Pancreas (tissue), 10 donors: ENCODE measurements around the gene TCF15. TPM values are rescaled to one million over a fixed set of nuclear protein-coding genes. Genes with fewer than 3 reads are reported as not detected.

ENCODE experiments used
- ATAC-seq, 4 donors: fragments of 200-7000 bp; cut with Tn5 transposase; one replicate each; pipeline versions ENCODE4 v1.8.0 to v1.9.1; 2020; ENCODE audit warnings: mild to moderate bottlenecking in 4 of 4, moderate library complexity in 4 of 4
- DNase-seq, 6 donors: peaks; one replicate each; pipeline ENCODE4 v3.0.0-alpha.2; 2020
- FAIRE-seq: peaks from 2 replicates; lab custom pipeline; 2012; peaks lifted over from hg19 to GRCh38; lab: Jason Lieb, UNC
- H3K27ac ChIP-seq, 4 donors: fragments of 200-600 bp; sonication (generic); 1 replicate in 3 of 4; 2 replicates in 1 of 4; pipeline versions ENCODE4 v1.5.0 to v1.8.0; 2020
- H3K27me3 ChIP-seq, 4 donors: fragments of 200-600 bp; one replicate each; pipeline ENCODE4 v1.8.0; 2021
- H3K36me3 ChIP-seq, 3 donors: fragments of 200-600 bp; sonication (generic) in 1 of 3; one replicate each; pipeline versions ENCODE4 v1.5.0 to v1.8.0; 2020 to 2021
- H3K4me1 ChIP-seq, 3 donors: fragments of 200-600 bp; one replicate each; pipeline ENCODE4 v1.8.0; 2021
- H3K4me3 ChIP-seq, 4 donors: fragments of 200-600 bp; sonication (generic) in 2 of 4; one replicate each; pipeline versions ENCODE4 v1.5.0 to v1.8.0; 2020 to 2021
- H3K9me3 ChIP-seq, 4 donors: fragments of 200-600 bp; one replicate each; pipeline ENCODE4 v1.8.0; 2021
- WGBS, 2 donors: extraction: QIAGEN DNeasy Blood & Tissue Kit; methylation state at CpG; one replicate each; pipeline ENCODE4 v1.1.7; 2013; 5-methylcytosine and 5-hydroxymethylcytosine counted together
- intact Hi-C, 3 donors: fragments of 100-400 bp; cut with DNase I; formaldehyde crosslinking; loops; one replicate each; pipeline versions ENCODE4 v1.11.1 to v1.14.2; 2022
- polyA plus RNA-seq, 2 donors: library from polyadenylated mRNA; stranded (reverse); fragments of 200-250 nt; gene quantifications; one replicate each; pipeline ENCODE4 v1.2.3, GENCODE V29; 2013
- total RNA-seq, 6 donors: library from RNA; stranded (reverse); fragmentation: NEBNext Ultra II Directional in 4 of 6; extraction: Animal tissue kit (Norgen Biotek cat#: 25700) in 4 of 6; gene quantifications; one replicate each; pipeline versions ENCODE4 v1.2.1 to v1.2.4, GENCODE V29; 2021 to 2023
- TF ChIP-seq, protein P1 (sequence below), 4 donors: fragments of 200-600 bp; sonication (generic) in 3 of 4; IDR thresholded peaks; one replicate each; pipeline versions ENCODE4 v1.5.0 to v1.8.0; 2021; ENCODE audit warnings: antibody characterized with exemption in 4 of 4
- donor health status: healthy with polysubstance abuse.
- donor health status: DM: no; HTN: no; CAD: no; lungs with moderate emphysema.
- donor health status: DM: no; HTN: no; CAD: no.
- donor health status: control.
- donor health status: control.
- donor health status: Bipolar disorder and iron deficiency.
- donor health status: DM: yes; HTN: yes; CAD: no.
- donor health status: DM: no; HTN: no; CAD: no.
- donor health status: DM: no; HTN: no; CAD: no.
- donor health status: DM: yes; HTN: yes; CAD: no.

Gene TCF15
- total and polyA plus RNA-seq, 8 donors, result 0.16 to 0.80 (median 0.20) TPM; not detected in 1

DNA sequence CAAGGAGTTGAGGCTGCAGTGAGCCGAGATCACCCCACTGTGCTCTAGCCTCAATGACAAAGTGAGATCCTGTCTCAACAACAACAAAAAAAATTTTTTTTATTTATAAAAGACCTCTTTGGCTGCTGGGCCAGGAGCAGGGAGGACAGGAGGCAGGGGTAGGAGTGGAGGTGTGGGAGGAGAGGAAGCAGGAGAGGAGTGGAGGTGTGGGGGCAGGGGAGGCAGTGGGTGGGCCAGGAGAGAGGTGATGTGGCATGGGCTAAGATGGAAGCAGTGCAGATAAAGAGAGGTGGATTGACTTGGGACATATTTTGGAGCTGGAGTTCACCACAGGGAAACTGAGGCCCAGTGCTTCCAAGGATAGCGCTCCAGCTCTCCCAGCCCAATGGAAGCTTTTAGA is 53.1 kb downstream of the TCF15 start:
- TF ChIP-seq, protein P1, sequence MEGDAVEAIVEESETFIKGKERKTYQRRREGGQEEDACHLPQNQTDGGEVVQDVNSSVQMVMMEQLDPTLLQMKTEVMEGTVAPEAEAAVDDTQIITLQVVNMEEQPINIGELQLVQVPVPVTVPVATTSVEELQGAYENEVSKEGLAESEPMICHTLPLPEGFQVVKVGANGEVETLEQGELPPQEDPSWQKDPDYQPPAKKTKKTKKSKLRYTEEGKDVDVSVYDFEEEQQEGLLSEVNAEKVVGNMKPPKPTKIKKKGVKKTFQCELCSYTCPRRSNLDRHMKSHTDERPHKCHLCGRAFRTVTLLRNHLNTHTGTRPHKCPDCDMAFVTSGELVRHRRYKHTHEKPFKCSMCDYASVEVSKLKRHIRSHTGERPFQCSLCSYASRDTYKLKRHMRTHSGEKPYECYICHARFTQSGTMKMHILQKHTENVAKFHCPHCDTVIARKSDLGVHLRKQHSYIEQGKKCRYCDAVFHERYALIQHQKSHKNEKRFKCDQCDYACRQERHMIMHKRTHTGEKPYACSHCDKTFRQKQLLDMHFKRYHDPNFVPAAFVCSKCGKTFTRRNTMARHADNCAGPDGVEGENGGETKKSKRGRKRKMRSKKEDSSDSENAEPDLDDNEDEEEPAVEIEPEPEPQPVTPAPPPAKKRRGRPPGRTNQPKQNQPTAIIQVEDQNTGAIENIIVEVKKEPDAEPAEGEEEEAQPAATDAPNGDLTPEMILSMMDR (IDR thresholded peaks at IDR 0.05), result no peak
- no peak overlapping the region for H3K27ac ChIP-seq
- H3K36me3 ChIP-seq, result no peaks in the 10 kb centered on the region
- no peak overlapping the region for H3K4me3 ChIP-seq
- intact Hi-C loops, result no loop called here
- no peaks in the 10 kb centered on the region for H3K4me1 ChIP-seq
- ATAC-seq (no peak), DNase-seq (no peak), FAIRE-seq (no peak)
- no peaks in the 10 kb centered on the region for H3K9me3 ChIP-seq
- WGBS, 2 donors, result 93 to 100% methylated on average over 2 of the region's 2 CpGs
- H3K27me3 ChIP-seq, result no peaks in the 10 kb centered on the region

DNA sequence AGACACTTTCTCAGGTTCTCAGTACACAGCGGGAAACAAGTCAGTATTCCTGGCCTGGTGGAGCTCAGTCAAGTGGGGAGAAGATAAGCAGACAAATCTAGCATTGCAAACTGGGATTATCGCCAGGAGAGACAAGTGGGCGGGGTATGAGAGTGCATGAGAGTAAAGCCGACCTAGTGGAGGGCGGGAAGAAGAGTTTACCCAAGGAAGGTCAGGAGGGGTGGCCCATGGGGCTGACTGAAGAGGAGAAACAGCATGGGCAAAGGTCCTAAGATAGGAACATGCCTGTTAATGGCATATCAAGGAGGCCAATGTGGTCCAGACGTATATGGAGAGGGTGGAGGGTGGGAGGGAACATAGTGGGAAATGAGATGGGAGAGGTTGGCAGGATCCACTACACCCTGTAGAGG is 54.1 kb downstream of the TCF15 start:
- no peaks in the 10 kb centered on the region for H3K4me1 ChIP-seq
- H3K36me3 ChIP-seq, result no peaks in the 10 kb centered on the region
- H3K4me3 ChIP-seq, result no peak overlapping the region
- no peaks in the 10 kb centered on the region for H3K9me3 ChIP-seq
- ATAC-seq (peak in 2 of 4 donors; percentile 18 to 59), FAIRE-seq (no peak), DNase-seq (no peak)
- intact Hi-C loops, result no loop called here
- no peaks in the 10 kb centered on the region for H3K27me3 ChIP-seq
- no peak overlapping the region for H3K27ac ChIP-seq
- 19 to 25% methylated on average over 6 of the region's 6 CpGs for WGBS, 2 donors
- TF ChIP-seq, protein P1 (IDR thresholded peaks at IDR 0.05), result no peak

Other genes with a start within 250 kb of the TCF15 start
- gene TRIB3, start 229.5 kb downstream of the TCF15 start, total RNA-seq, result 10 to 100 TPM in 1 of 6 donors, 1 to 10 TPM in 5; 4.4 to 97.7 (median 6.6) TPM
- gene TRIB3, start 229.5 kb downstream of the TCF15 start, polyA plus RNA-seq, result 10 to 100 TPM in 1 of 2 donors, 1 to 10 TPM in 1; 6.5 to 12.8 TPM
- 10 to 100 TPM; 34.9 to 62.0 (median 41.1) TPM for gene RBCK1, start 202.0 kb downstream of the TCF15 start, total RNA-seq
- 100 to 1,000 TPM; 130 to 148 TPM for gene RBCK1, start 202.0 kb downstream of the TCF15 start, polyA plus RNA-seq
- 10 to 100 TPM; 11.1 to 21.4 (median 12.9) TPM for gene TBC1D20, start 147.8 kb downstream of the TCF15 start, total RNA-seq
- 10 to 100 TPM; 11.5 to 17.3 TPM for gene TBC1D20, start 147.8 kb downstream of the TCF15 start, polyA plus RNA-seq
- 10 to 100 TPM; 44.5 to 57.4 (median 49.5) TPM for gene CSNK2A1, start 66.5 kb downstream of the TCF15 start, total RNA-seq
- 10 to 100 TPM; 12.7 to 21.2 TPM for gene CSNK2A1, start 66.5 kb downstream of the TCF15 start, polyA plus RNA-seq
- 1 to 10 TPM; 5.6 to 9.4 (median 7.6) TPM for gene SRXN1, start 42.9 kb upstream of the TCF15 start, total RNA-seq
- 10 to 100 TPM in 1 of 2 donors, 1 to 10 TPM in 1; 4.5 to 10.5 TPM for gene SRXN1, start 42.9 kb upstream of the TCF15 start, polyA plus RNA-seq
- under 1 TPM in 4 of 6 donors, not detected in 2; 0.04 to 0.09 (median 0.06) TPM for gene SCRT2, start 65.5 kb upstream of the TCF15 start, total RNA-seq
- gene SCRT2, start 65.5 kb upstream of the TCF15 start, polyA plus RNA-seq, result under 1 TPM; 0.19 to 0.63 TPM
- gene SLC52A3, start 158.2 kb upstream of the TCF15 start, total RNA-seq, result 1 to 10 TPM in 4 of 6 donors, under 1 TPM in 2; 0.67 to 2.9 (median 1.2) TPM
- gene SLC52A3, start 158.2 kb upstream of the TCF15 start, polyA plus RNA-seq, result 1 to 10 TPM; 1.6 to 2.1 TPM
- 1 to 10 TPM; 1.8 to 8.4 (median 2.6) TPM for gene FAM110A, start 223.4 kb upstream of the TCF15 start, total RNA-seq
- gene FAM110A, start 223.4 kb upstream of the TCF15 start, polyA plus RNA-seq, result 1 to 10 TPM; 5.3 to 5.4 TPM